WI38 (cell line): ENCODE data around the gene PHYH.

Source experiments
- H3K4me3 ChIP-seq: 2 replicates; pipeline ENCODE4 v1.5.1; 2011; ENCODE audit warnings: low read depth, mild to moderate bottlenecking, control low read depth, low read length
- CTCF ChIP-seq: IDR thresholded peaks from 2 replicates; pipeline ENCODE4 v1.5.1; 2012; ENCODE audit warnings: low read depth, mild to moderate bottlenecking, control low read depth, low read length

PHYH gene

DNA sequence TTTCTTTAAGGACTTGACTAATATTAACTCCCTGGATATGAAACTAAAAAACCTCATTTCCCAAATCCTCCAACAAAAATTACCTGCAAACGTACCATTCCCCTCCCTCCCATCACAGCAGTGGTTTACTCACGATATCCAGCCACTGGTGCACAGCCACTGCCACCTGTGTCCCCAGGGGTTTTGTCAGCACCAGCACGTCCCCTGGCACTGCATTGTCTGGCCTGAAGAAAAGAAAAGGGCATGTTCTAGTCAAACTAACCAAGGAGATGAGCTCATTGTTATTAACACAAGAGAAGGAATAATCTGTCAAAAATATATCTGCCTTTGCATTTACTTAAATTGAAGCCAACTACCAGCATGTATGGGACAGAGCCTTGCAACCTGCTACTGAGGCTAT is 29.7 kb upstream of the PHYH start:
- TF ChIP-seq CTCF: no peak
- no peak overlapping the region for H3K4me3 ChIP-seq

DNA sequence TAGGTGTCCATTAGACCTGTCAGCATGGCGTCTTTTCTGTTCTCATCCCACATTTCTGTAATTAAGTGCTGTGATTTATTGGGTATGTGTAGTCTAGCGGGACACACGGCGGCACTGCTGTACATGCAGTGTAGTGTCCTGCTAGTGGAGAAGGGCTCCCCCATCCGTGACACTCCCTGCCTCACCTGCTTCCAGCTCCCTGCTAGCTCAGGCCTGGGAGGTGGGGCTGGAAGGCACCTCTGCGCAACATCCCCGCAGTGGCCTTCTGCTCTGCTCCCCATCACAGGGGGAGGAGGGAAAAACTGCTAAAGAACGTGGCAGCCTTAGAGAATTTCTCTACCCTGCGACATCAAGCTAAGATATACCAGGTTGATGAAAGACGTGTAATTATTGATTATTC is 28.7 kb upstream of the PHYH start:
- TF ChIP-seq CTCF: no peak
- no peak overlapping the region for H3K4me3 ChIP-seq

GRCh38 chr10:13328126-13328525 is 28.3 kb upstream of the PHYH start:
- TF ChIP-seq CTCF: no peak

GRCh38 chr10:13327534-13327933 is 27.7 kb upstream of the PHYH start:
- no peak for TF ChIP-seq CTCF
- no peak overlapping the region for H3K4me3 ChIP-seq

More at GRCh38 chr10:13328126-13328525, 28.3 kb upstream of the PHYH start:
- no peak overlapping the region for H3K4me3 ChIP-seq

DNA sequence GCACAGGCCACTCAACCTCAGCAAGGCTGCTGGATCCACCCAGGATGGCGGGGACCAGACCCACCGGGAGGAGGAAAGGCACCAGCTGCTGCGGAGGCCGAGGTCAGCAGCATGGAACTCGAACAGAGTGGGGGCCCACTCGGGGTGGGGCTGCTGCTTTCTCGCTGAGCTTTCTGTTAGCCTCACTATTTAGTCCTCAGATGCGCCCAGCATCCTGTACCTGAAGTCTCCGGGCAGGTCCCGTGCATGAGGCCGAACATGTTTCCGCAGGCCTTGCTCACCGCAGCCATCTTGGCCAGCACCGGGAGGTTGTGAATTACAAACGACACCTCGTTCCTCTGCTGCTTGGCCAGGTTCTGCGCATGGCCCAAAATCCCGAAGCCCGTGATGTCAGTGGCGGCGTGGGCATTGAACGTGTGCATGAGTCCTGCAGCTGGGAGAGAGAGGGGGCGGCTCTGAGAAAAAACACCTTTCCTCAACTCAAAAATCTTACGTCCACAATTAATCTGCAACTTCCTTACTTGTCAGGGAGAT is 22.8 kb upstream of the PHYH start:
- no peak overlapping the region for H3K4me3 ChIP-seq
- TF ChIP-seq CTCF: no peak

- no peak for TF ChIP-seq CTCF
- H3K4me3 ChIP-seq: no peak overlapping the region
These were observed 21.7 kb upstream of the PHYH start for GRCh38 chr10:13321576-13321975.

DNA sequence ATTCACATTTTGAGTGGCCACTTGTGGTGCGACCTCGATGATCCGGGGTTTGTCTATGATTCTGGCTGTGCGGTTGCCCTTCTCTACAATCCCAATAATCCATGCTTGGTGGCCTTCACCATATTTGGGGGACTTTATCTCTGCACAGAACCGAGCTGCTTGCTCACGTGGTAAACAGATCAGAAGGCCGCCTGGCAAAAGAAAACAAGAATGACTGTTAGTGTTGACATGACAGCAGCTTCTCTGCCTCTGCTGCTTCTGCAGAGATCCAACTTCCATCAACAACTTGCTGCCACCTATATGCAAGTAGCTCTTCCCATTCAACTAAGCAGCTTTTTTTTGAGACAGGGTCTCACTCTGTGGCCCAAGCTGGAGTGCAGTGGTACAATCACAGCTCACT is 19.3 kb upstream of the PHYH start:
- H3K4me3 ChIP-seq: no peak overlapping the region
- TF ChIP-seq CTCF: no peak
